ENCODE measurements around the gene SLC25A21.

Gene SLC25A21

DNA sequence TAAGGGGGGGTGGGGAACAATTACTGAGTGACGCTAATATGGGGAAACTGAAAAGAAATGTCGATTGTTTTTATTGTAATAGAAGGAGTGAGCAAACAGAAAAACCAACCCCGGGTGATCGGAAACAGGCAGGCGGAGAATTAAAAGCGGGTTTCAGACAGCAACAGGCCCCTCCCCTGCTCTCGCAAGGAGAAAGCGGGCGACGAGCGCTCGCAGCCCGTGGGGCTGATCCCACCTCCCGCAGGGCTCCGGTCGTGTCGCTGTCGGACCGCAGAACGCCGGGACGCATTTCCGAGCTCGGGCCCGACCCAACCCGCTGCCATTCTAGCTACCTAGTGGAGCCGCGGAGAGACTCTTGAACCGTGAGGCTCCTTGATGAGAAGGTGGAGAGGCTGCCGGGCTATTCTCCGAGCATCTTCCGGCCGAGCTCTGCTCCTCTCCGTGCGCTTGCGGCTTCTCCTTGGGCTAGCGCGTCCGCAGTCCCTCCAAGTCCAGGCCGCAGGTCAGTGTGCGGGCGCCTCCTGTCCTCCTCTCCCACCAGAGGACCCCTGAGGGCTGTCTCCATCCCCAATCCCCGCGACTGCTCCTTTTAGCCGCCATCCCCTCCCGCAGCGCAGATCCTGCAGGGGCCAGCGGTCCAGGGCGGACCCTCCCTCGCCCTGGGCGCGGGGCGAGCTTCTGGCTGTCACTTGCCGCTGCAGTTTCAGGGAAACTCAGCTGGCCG is 514.8 kb downstream of the SLC25A21 start:
- Histone ChIP-seq H3K79me2 (ENCODE audit: low read length) (no peaks in the 10 kb centered on the region), H3K36me3 (replicated peaks; ENCODE audit: insufficient read depth, low read length) (no peaks in the 10 kb centered on the region), H4K20me1 (ENCODE audit: insufficient read depth, low read length) (no peaks in the 10 kb centered on the region), H3K27ac (ENCODE audit: low read length) (no peak overlapping the region), H3K4me2 (ENCODE audit: low read depth, low read length) (no peak overlapping the region), H3F3A (ENCODE audit: insufficient read depth, low read length) (no peaks in the 10 kb centered on the region), H3K9me2 (replicated peaks; ENCODE audit: insufficient read depth, low read length) (no peaks in the 10 kb centered on the region), H3K9ac (ENCODE audit: low read length) (no peak overlapping the region), H3K27me3 (replicated peaks; ENCODE audit: insufficient read depth, low read length) (no peaks in the 10 kb centered on the region), H3K4me3 (ENCODE audit: low read length) (no peak overlapping the region), H2AFZ (ENCODE audit: low read length) (no peak overlapping the region), H3K9me3 (replicated peaks; ENCODE audit: insufficient read depth, low read length) (no peaks in the 10 kb centered on the region), H3K4me1 (ENCODE audit: low read length) (no peaks in the 10 kb centered on the region)
- no peak for DNase-seq
- TF ChIP-seq, protein P1, sequence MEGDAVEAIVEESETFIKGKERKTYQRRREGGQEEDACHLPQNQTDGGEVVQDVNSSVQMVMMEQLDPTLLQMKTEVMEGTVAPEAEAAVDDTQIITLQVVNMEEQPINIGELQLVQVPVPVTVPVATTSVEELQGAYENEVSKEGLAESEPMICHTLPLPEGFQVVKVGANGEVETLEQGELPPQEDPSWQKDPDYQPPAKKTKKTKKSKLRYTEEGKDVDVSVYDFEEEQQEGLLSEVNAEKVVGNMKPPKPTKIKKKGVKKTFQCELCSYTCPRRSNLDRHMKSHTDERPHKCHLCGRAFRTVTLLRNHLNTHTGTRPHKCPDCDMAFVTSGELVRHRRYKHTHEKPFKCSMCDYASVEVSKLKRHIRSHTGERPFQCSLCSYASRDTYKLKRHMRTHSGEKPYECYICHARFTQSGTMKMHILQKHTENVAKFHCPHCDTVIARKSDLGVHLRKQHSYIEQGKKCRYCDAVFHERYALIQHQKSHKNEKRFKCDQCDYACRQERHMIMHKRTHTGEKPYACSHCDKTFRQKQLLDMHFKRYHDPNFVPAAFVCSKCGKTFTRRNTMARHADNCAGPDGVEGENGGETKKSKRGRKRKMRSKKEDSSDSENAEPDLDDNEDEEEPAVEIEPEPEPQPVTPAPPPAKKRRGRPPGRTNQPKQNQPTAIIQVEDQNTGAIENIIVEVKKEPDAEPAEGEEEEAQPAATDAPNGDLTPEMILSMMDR (IDR thresholded peaks at IDR 0.05; ENCODE audit: low read length) = no peak

DNA sequence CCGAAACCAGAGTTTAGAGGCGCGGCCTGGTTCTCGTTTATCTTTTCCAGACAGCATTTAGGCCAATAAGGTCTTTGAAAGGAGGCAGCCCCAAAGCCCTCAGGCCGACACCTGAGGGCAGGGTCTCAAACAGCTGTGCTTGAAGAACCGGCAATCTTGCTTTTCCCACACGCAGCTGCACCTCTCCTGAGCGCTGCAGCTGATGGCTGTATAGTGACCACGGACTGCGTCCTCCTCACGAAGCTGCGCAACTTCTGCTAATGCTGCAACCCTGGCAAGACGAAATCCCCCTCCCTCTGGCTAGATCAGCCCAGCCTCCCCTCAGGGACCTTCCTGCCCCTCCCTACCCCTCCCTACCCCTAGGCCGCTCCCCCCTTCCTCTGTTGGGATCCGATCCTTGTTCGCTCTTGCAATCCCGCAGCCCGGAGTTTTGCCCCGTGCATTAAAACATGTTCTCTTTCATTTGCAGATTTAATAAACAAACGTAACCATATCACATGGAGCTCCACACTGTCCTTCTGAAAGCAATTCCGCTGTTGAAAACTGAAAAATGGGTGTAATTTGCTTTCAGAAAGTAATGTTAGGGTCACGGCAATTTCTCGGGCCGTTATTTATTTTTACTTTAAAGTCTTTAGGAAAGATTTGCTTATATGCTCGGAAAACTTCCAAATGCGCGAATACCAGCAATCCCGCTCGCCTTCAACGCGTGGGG is 515.6 kb downstream of the SLC25A21 start:
- DNase-seq = no peak
- H3K27ac ChIP-seq (ENCODE audit: low read length) = no peak overlapping the region
- no peaks in the 10 kb centered on the region for H3K79me2 ChIP-seq (ENCODE audit: low read length)
- H4K20me1 ChIP-seq (ENCODE audit: insufficient read depth, low read length) = no peaks in the 10 kb centered on the region
- no peak overlapping the region for H3K4me3 ChIP-seq (ENCODE audit: low read length)
- H3K27me3 ChIP-seq (replicated peaks; ENCODE audit: insufficient read depth, low read length) = no peaks in the 10 kb centered on the region
- no peak overlapping the region for H3K9ac ChIP-seq (ENCODE audit: low read length)
- no peaks in the 10 kb centered on the region for H3K4me1 ChIP-seq (ENCODE audit: low read length)
- H3K4me2 ChIP-seq (ENCODE audit: low read depth, low read length) = no peak overlapping the region
- H3F3A ChIP-seq (ENCODE audit: insufficient read depth, low read length) = no peaks in the 10 kb centered on the region
- H3K9me3 ChIP-seq (replicated peaks; ENCODE audit: insufficient read depth, low read length) = no peaks in the 10 kb centered on the region
- H2AFZ ChIP-seq (ENCODE audit: low read length) = no peak overlapping the region
- no peaks in the 10 kb centered on the region for H3K9me2 ChIP-seq (replicated peaks; ENCODE audit: insufficient read depth, low read length)
- no peaks in the 10 kb centered on the region for H3K36me3 ChIP-seq (replicated peaks; ENCODE audit: insufficient read depth, low read length)
- TF ChIP-seq EZH2phosphoT487 (IDR thresholded peaks at IDR 0.05; ENCODE audit: low read length) (no peak), EZH2 (optimal IDR thresholded peaks at IDR 0.05; ENCODE audit: low read depth, low read length) (no peak)
- TF ChIP-seq, protein P1 (IDR thresholded peaks at IDR 0.05; ENCODE audit: low read length) = no peak

DNA sequence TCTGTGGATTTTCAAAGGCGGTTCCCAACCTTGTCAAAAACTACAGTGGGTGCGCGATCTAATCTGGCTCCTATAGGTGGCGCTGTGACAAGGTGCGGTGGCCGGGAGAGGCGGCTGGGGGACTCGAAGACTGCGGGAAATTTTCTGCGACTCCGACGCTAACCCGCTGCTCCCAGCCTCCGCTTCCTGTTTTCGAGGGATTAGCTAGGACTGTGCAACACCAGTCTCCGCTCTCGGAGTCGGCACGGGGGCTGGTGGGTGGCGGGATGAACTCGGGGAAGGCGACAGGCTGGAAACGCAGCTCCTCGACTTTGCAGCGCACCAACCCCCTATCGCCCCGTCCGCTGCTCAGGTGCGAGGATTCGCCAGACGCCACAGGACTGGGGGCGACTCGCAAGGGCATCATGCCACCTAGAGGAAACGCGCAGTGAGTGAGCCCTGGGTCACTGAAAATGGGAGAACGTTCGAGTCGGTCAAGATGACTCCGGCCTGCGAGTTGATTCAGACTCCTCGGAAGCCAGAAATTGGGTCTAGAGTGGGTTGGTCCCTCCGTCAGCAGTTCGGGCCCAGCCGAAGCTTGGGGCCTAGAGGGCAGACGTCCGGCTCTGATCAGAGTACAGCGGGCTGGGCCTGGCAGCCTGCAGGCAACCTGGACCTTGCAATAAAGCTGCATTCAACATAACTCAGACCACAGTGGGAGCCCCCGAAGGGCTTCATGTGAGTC is 516.3 kb downstream of the SLC25A21 start:
- Histone ChIP-seq H3K9me2 (replicated peaks; ENCODE audit: insufficient read depth, low read length) (no peaks in the 10 kb centered on the region), H3K79me2 (ENCODE audit: low read length) (no peaks in the 10 kb centered on the region), H2AFZ (ENCODE audit: low read length) (no peak overlapping the region), H3F3A (ENCODE audit: insufficient read depth, low read length) (no peaks in the 10 kb centered on the region), H3K27ac (ENCODE audit: low read length) (no peak overlapping the region), H3K9ac (ENCODE audit: low read length) (no peak overlapping the region), H3K9me3 (replicated peaks; ENCODE audit: insufficient read depth, low read length) (no peaks in the 10 kb centered on the region), H4K20me1 (ENCODE audit: insufficient read depth, low read length) (no peaks in the 10 kb centered on the region), H3K4me3 (ENCODE audit: low read length) (no peak overlapping the region), H3K36me3 (replicated peaks; ENCODE audit: insufficient read depth, low read length) (no peaks in the 10 kb centered on the region), H3K4me2 (ENCODE audit: low read depth, low read length) (no peak overlapping the region), H3K27me3 (replicated peaks; ENCODE audit: insufficient read depth, low read length) (no peaks in the 10 kb centered on the region), H3K4me1 (ENCODE audit: low read length) (no peaks in the 10 kb centered on the region)
- no peak for DNase-seq
- no peak for TF ChIP-seq EZH2 (optimal IDR thresholded peaks at IDR 0.05; ENCODE audit: low read depth, low read length)
- TF ChIP-seq, protein P1 (IDR thresholded peaks at IDR 0.05; ENCODE audit: low read length) = no peak
- no peak for TF ChIP-seq EZH2phosphoT487 (IDR thresholded peaks at IDR 0.05; ENCODE audit: low read length)

Measured in MM.1S (cell line).